CD14-positive monocyte (primary cell): ENCODE data around the gene LRRC28. TPM values are rescaled to one million over a fixed set of nuclear protein-coding genes. Genes with fewer than 3 reads are reported as not detected.
A peak's percentile ranks its signal among the peaks of the same experiment; 100 is the strongest.

Experiments
- DNase-seq, 3 donors: peaks; one replicate each; pipeline ENCODE4 v3.0.0-alpha.2; 2011 to 2022
- H2AFZ ChIP-seq: 2 replicates; pipeline ENCODE4 v1.6.0; 2012; ENCODE audit warnings: mild to moderate bottlenecking, low read depth, low read length, inconsistent platforms; ENCODE audit not compliant: insufficient read depth, poor library complexity, severe bottlenecking
- H3K27ac ChIP-seq, 2 donors: 1 replicate in 1 of 2; 2 replicates in 1 of 2; pipeline ENCODE4 v1.5.1; 2012 to 2013; ENCODE audit warnings: low read length in 2 of 2, control low read depth in 1 of 2, inconsistent platforms in 1 of 2, low read depth in 1 of 2, mild to moderate bottlenecking in 1 of 2
- H3K27me3 ChIP-seq, 2 donors: one replicate each; pipeline versions ENCODE4 v1.6.0 to v1.6.1; 2011 to 2013; ENCODE audit warnings: low read length in 2 of 2; ENCODE audit not compliant: control insufficient read depth in 2 of 2, insufficient read depth in 2 of 2
- H3K36me3 ChIP-seq, 2 donors: replicated peaks in 1 of 2; 1 replicate in 1 of 2; 2 replicates in 1 of 2; pipeline versions ENCODE4 v1.5.1 to v1.6.1; 2012 to 2013; ENCODE audit warnings: low read length in 2 of 2, control low read depth in 1 of 2, inconsistent platforms in 1 of 2, mild to moderate bottlenecking in 1 of 2; ENCODE audit not compliant: insufficient read depth in 2 of 2, control insufficient read depth in 1 of 2
- H3K4me1 ChIP-seq, 2 donors: 1 replicate in 1 of 2; 2 replicates in 1 of 2; pipeline versions ENCODE4 v1.5.1 to v1.6.1; 2012 to 2013; ENCODE audit warnings: low read length in 2 of 2, control low read depth in 1 of 2, inconsistent platforms in 1 of 2, mild to moderate bottlenecking in 1 of 2, moderate library complexity in 1 of 2; ENCODE audit not compliant: insufficient read depth in 2 of 2, control insufficient read depth in 1 of 2
- H3K4me2 ChIP-seq: replicated peaks from 2 replicates; pipeline ENCODE3; 2012; ENCODE audit warnings: low read length, moderate library complexity, mild to moderate bottlenecking; ENCODE audit not compliant: poor library complexity, severe bottlenecking; ENCODE audit errors: extremely low read depth
- H3K4me3 ChIP-seq, 3 experiments: fragments of 200-600 bp in 1 of 3; sonication (generic) in 1 of 3; replicated peaks in 1 of 3; 1 replicate in 2 of 3; 2 replicates in 1 of 3; pipeline ENCODE4 v1.5.1; 2011 to 2013; ENCODE audit warnings: low read length in 3 of 3, mild to moderate bottlenecking in 3 of 3, control low read depth in 2 of 3, low read depth in 2 of 3, inconsistent platforms in 1 of 3, moderate library complexity in 1 of 3
- H3K79me2 ChIP-seq: 2 replicates; pipeline ENCODE4 v1.6.0; 2012; ENCODE audit warnings: mild to moderate bottlenecking, control low read depth, inconsistent platforms, low read length, moderate library complexity; ENCODE audit not compliant: insufficient read depth
- H3K9ac ChIP-seq: 2 replicates; pipeline ENCODE4 v1.6.0; 2017; ENCODE audit warnings: low read length, mild to moderate bottlenecking; ENCODE audit not compliant: insufficient read depth, poor library complexity, severe bottlenecking
- H3K9me3 ChIP-seq, 2 donors: replicated peaks in 1 of 2; 1 replicate in 1 of 2; 2 replicates in 1 of 2; pipeline versions ENCODE4 v1.5.1 to v1.6.1; 2012 to 2013; ENCODE audit warnings: low read length in 2 of 2, control low read depth in 1 of 2; ENCODE audit not compliant: control insufficient read depth in 1 of 2, insufficient read depth in 1 of 2
- H4K20me1 ChIP-seq: 2 replicates; pipeline ENCODE4 v1.6.0; 2012; ENCODE audit warnings: mild to moderate bottlenecking, low read length, control low read depth, moderate library complexity; ENCODE audit not compliant: insufficient read depth
- H3K27ac Mint-ChIP-seq, 7 donors: one replicate each; pipeline ENCODE4 v1.8.0; 2020; ENCODE audit warnings: mild to moderate bottlenecking in 7 of 7, mixed read lengths in 7 of 7, moderate library complexity in 6 of 7, inconsistent platforms in 2 of 7
- H3K27me3 Mint-ChIP-seq, 3 donors: one replicate each; pipeline ENCODE4 v1.8.0; 2021 to 2022; ENCODE audit warnings: low read depth in 3 of 3, mild to moderate bottlenecking in 3 of 3, mixed read lengths in 3 of 3, moderate library complexity in 3 of 3, inconsistent platforms in 1 of 3
- H3K36me3 Mint-ChIP-seq, 2 donors: one replicate each; pipeline ENCODE4 v1.8.0; 2020; ENCODE audit warnings: mixed read lengths in 2 of 2, inconsistent platforms in 1 of 2, mild to moderate bottlenecking in 1 of 2
- H3K4me1 Mint-ChIP-seq: one replicate; pipeline ENCODE4 v1.8.0; 2020; ENCODE audit warnings: mild to moderate bottlenecking, mixed read lengths
- H3K4me3 Mint-ChIP-seq, 2 donors: one replicate each; pipeline ENCODE4 v1.8.0; 2020; ENCODE audit warnings: mild to moderate bottlenecking in 2 of 2, mixed read lengths in 2 of 2, moderate library complexity in 1 of 2
- H3K9me3 Mint-ChIP-seq, 7 donors: one replicate each; pipeline ENCODE4 v1.8.0; 2020 to 2022; ENCODE audit warnings: mixed read lengths in 7 of 7, mild to moderate bottlenecking in 6 of 7, moderate library complexity in 6 of 7, inconsistent platforms in 2 of 7
- CTCF ChIP-seq: fragments of 200-600 bp; IDR thresholded peaks from one replicate; pipeline ENCODE4 v1.8.0; 2022; ENCODE audit warnings: antibody characterized with exemption, mild to moderate bottlenecking
- WGBS: methylation state at CpG from one replicate; pipeline ENCODE4 v1.1.5; 2013; ENCODE audit warnings: missing lambda C conversion rate; ENCODE audit not compliant: insufficient coverage; 5-methylcytosine and 5-hydroxymethylcytosine counted together
- intact Hi-C, 2 donors: fragments of 100-400 bp; cut with micrococcal nuclease; formaldehyde crosslinking; loops; one replicate each; pipeline versions ENCODE4 v1.15.0 to v1.15.1; 2023
- polyA plus RNA-seq, 3 donors: library from polyadenylated mRNA; depleted of rRNA in 1 of 3; unstranded in 2 of 3; stranded (reverse) in 1 of 3; fragments of 300-500 nt in 2 of 3; fragments of >200 nt in 1 of 3; fragmentation: Illumina TruSeq in 2 of 3; gene quantifications; 1 replicate in 2 of 3; 2 replicates in 1 of 3; pipeline ENCODE4 v1.2.3, GENCODE V29; 2012 to 2021

Gene LRRC28
- polyA plus RNA-seq, 3 donors: 18.6 to 25.3 (median 19.8) TPM

GRCh38 chr15:99430881-99431401 is 179.7 kb downstream of the LRRC28 start:
- Histone ChIP-seq H3K4me2 (no peak overlapping the region), H3K36me3 (no peaks in the 10 kb centered on the region), H3K4me3 (no peak overlapping the region), H3K79me2 (no peaks in the 10 kb centered on the region), H3K4me1 (peaks cover 12 to 16% of the 10 kb centered on the region in 2 donors), H4K20me1 (no peaks in the 10 kb centered on the region), H3K9ac (no peak overlapping the region), H3K27ac (no peak overlapping the region), H3K9me3 (no peaks in the 10 kb centered on the region), H2AFZ (no peak overlapping the region), H3K27me3 (peaks cover 0 to 8% of the 10 kb centered on the region in 2 donors)
- H3K27ac Mint-ChIP-seq: no peak overlapping the region
- H3K27me3 Mint-ChIP-seq: peaks cover 11 to 14% (median 12%) of the 10 kb centered on the region in 3 donors
- no peak overlapping the region for H3K4me3 Mint-ChIP-seq
- no peaks in the 10 kb centered on the region for H3K36me3 Mint-ChIP-seq
- WGBS: 92% methylated on average over 21 of the region's 22 CpGs
- DNase-seq: no peak
- peaks cover 0 to 2% (median 0%) of the 10 kb centered on the region in 7 donors for H3K9me3 Mint-ChIP-seq
- TF ChIP-seq CTCF: no peak
- peaks cover 23% of the 10 kb centered on the region for H3K4me1 Mint-ChIP-seq
- intact Hi-C loops: no loop called here

GRCh38 chr15:99431661-99432091 is 180.4 kb downstream of the LRRC28 start:
- Histone ChIP-seq H2AFZ (no peak overlapping the region), H3K9ac (no peak overlapping the region), H4K20me1 (no peaks in the 10 kb centered on the region), H3K4me3 (no peak overlapping the region), H3K27ac (no peak overlapping the region), H3K27me3 (peaks cover 0 to 8% of the 10 kb centered on the region in 2 donors), H3K4me2 (no peak overlapping the region), H3K4me1 (peaks cover 9 to 12% of the 10 kb centered on the region in 2 donors), H3K9me3 (no peaks in the 10 kb centered on the region), H3K79me2 (no peaks in the 10 kb centered on the region), H3K36me3 (no peaks in the 10 kb centered on the region)
- peaks cover 0 to 2% (median 0%) of the 10 kb centered on the region in 7 donors for H3K9me3 Mint-ChIP-seq
- WGBS: 98% methylated on average over 10 of the region's 13 CpGs
- H3K4me1 Mint-ChIP-seq: peaks cover 19% of the 10 kb centered on the region
- peaks cover 12% of the 10 kb centered on the region in 3 donors for H3K27me3 Mint-ChIP-seq
- no peak overlapping the region for H3K4me3 Mint-ChIP-seq
- no peak for TF ChIP-seq CTCF
- DNase-seq: no peak
- intact Hi-C loops: no loop called here
- peak overlapping the region in 2 of 7 donors; percentile 46 to 64 for H3K27ac Mint-ChIP-seq
- no peaks in the 10 kb centered on the region for H3K36me3 Mint-ChIP-seq
